Mesendoderm (in vitro differentiated cells): ENCODE data around the gene CDCP2.

Experiments used
- DNase-seq: peaks from one replicate; pipeline ENCODE4 v3.0.0; 2013
- H2AK5ac ChIP-seq: 2 replicates; pipeline ENCODE4 v1.6.1; 2013; ENCODE audit warnings: low read length, inconsistent platforms
- H2BK120ac ChIP-seq: 2 replicates; pipeline ENCODE4 v1.6.1; 2013; ENCODE audit warnings: low read depth, mild to moderate bottlenecking, low read length, moderate library complexity, mixed read lengths
- H2BK15ac ChIP-seq: replicated peaks from 2 replicates; pipeline ENCODE4 v1.6.1; 2013; ENCODE audit warnings: low read depth, mild to moderate bottlenecking, moderate library complexity
- H2BK5ac ChIP-seq: 2 replicates; pipeline ENCODE4 v1.6.1; 2013; ENCODE audit warnings: low read length, inconsistent platforms
- H3K18ac ChIP-seq: 2 replicates; pipeline ENCODE4 v1.6.1; 2013; ENCODE audit warnings: mild to moderate bottlenecking, low read length, mixed read lengths
- H3K23ac ChIP-seq: one replicate; pipeline ENCODE4 v1.6.1; 2013; ENCODE audit warnings: low read length
- H3K27ac ChIP-seq: 2 replicates; pipeline ENCODE4 v1.5.1; 2013; ENCODE audit warnings: low read depth, mild to moderate bottlenecking, inconsistent platforms, low read length, moderate library complexity
- H3K27me3 ChIP-seq: 2 replicates; pipeline ENCODE4 v1.6.1; 2013; ENCODE audit warnings: low read length, control low read depth, mild to moderate bottlenecking, inconsistent platforms; ENCODE audit not compliant: insufficient read depth, poor library complexity
- H3K36me3 ChIP-seq: 2 replicates; pipeline ENCODE4 v1.6.1; 2013; ENCODE audit warnings: low read length, inconsistent platforms; ENCODE audit not compliant: control insufficient read depth, insufficient read depth
- H3K4ac ChIP-seq: one replicate; pipeline ENCODE4 v1.6.1; 2013; ENCODE audit warnings: low read depth, mild to moderate bottlenecking, low read length, moderate library complexity
- H3K4me1 ChIP-seq: 2 replicates; pipeline ENCODE4 v1.6.1; 2013; ENCODE audit warnings: low read depth, low read length, inconsistent platforms; ENCODE audit not compliant: control insufficient read depth
- H3K4me2 ChIP-seq: 2 replicates; pipeline ENCODE4 v1.6.1; 2013; ENCODE audit warnings: low read length
- H3K4me3 ChIP-seq: 2 replicates; pipeline ENCODE4 v1.5.1; 2013; ENCODE audit warnings: mild to moderate bottlenecking, low read length
- H3K56ac ChIP-seq: one replicate; pipeline ENCODE4 v1.6.1; 2013; ENCODE audit warnings: low read length
- H3K79me1 ChIP-seq: 2 replicates; pipeline ENCODE4 v1.6.1; 2013; ENCODE audit warnings: low read length, inconsistent platforms
- H3K79me2 ChIP-seq: 2 replicates; pipeline ENCODE4 v1.6.1; 2013; ENCODE audit warnings: mild to moderate bottlenecking, low read length; ENCODE audit not compliant: control insufficient read depth, insufficient read depth
- H3K9ac ChIP-seq: 2 replicates; pipeline ENCODE4 v1.6.1; 2013; ENCODE audit warnings: low read length, inconsistent platforms
- H4K5ac ChIP-seq: one replicate; pipeline ENCODE4 v1.6.1; 2013; ENCODE audit warnings: low read length
- H4K8ac ChIP-seq: one replicate; pipeline ENCODE4 v1.6.1; 2013; ENCODE audit warnings: low read depth, mild to moderate bottlenecking, control low read depth, low read length, moderate library complexity
- WGBS: extraction: QIAGEN DNeasy Blood & Tissue Kit; methylation state at CpG from one replicate; pipeline ENCODE4 v1.1.7; 2013; ENCODE audit warnings: low lambda C conversion rate, missing lambda C conversion rate; ENCODE audit not compliant: insufficient coverage; ENCODE audit errors: extremely low coverage; 5-methylcytosine and 5-hydroxymethylcytosine counted together

Gene CDCP2

DNA sequence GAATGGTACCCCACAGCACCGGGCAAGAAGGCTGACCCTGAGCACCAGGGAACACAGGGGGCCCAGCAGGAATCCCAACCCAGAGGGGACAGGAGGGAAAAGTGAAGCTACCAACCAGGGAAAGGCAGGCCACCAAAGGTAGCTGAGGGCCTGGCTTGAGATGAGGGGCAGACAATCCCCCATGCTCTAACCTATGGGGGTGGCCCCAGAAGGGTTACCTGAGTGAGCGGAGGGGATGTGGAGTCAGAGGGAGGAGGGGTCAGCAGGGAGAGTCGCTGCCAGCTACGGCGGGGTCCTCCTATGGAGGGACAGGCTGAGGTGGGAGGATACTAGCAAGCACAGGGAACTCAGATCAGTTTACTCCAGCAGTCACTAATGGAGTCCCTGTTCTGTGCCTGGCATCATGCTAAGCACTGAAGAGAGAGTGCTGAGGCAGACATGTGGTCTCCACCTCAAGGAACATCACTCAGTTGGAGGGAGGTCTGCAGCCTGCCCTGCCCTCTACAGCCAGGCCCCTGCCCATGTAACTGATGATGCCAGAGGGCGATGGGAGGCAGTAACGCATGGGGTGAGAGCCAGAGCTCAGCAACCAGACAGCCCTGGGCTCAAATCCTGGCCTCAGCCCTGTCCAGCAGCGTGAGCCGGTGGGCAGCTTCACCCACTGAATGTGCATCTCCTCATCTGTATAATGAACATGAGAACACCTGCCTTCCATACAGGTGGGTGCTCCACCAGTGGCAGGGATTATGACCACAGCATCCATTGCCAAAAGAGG, 25.7 kb upstream of the CDCP2 start:
- H3K4me1 ChIP-seq = no peaks in the 10 kb centered on the region
- H4K8ac ChIP-seq = no peak overlapping the region
- H3K4ac ChIP-seq = no peak overlapping the region
- no peak overlapping the region for H2AK5ac ChIP-seq
- no peak overlapping the region for H2BK15ac ChIP-seq
- H3K4me2 ChIP-seq = no peak overlapping the region
- H3K79me2 ChIP-seq = no peaks in the 10 kb centered on the region
- no peak overlapping the region for H3K18ac ChIP-seq
- H3K9ac ChIP-seq = no peak overlapping the region
- WGBS = no CpG with 5 or more reads among the region's 9 CpGs
- no peak overlapping the region for H3K23ac ChIP-seq
- H3K79me1 ChIP-seq = no peaks in the 10 kb centered on the region
- no peak for DNase-seq
- no peak overlapping the region for H2BK5ac ChIP-seq
- no peak overlapping the region for H3K4me3 ChIP-seq
- no peak overlapping the region for H3K56ac ChIP-seq
- H4K5ac ChIP-seq = no peak overlapping the region
- H2BK120ac ChIP-seq = no peak overlapping the region
- H3K36me3 ChIP-seq = no peaks in the 10 kb centered on the region
- no peak overlapping the region for H3K27ac ChIP-seq
- no peaks in the 10 kb centered on the region for H3K27me3 ChIP-seq

DNA sequence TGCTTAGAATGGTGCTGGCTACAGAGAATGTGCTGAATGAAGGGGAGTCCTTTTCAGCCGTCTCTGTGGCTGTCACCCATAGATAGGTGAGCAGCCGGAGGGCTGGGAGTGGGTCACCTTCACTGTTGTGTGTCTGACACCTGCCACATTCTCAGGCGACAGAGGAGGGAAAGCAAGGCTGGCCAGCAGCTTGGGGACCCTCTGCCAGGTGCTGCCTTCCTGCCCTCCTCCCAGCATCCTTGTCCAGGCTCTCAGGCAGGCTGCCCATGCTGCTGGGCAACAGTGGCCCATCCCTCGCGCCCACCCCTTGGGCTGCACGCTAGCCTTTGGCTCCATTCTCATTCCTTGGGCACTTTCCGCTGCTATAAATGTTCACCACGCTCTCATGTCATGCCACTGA, 24.9 kb upstream of the CDCP2 start:
- Histone ChIP-seq H3K79me2 (no peaks in the 10 kb centered on the region), H4K5ac (no peak overlapping the region), H3K18ac (no peak overlapping the region), H4K8ac (no peak overlapping the region), H2BK5ac (no peak overlapping the region), H3K9ac (no peak overlapping the region), H2AK5ac (no peak overlapping the region), H3K56ac (no peak overlapping the region), H3K27ac (no peak overlapping the region), H3K36me3 (no peaks in the 10 kb centered on the region), H2BK15ac (no peak overlapping the region), H3K4me3 (no peak overlapping the region), H3K23ac (no peak overlapping the region), H2BK120ac (no peak overlapping the region), H3K4me2 (no peak overlapping the region), H3K4ac (no peak overlapping the region), H3K4me1 (no peaks in the 10 kb centered on the region), H3K79me1 (no peaks in the 10 kb centered on the region), H3K27me3 (no peaks in the 10 kb centered on the region)
- WGBS = no CpG with 5 or more reads among the region's 8 CpGs
- DNase-seq = no peak

DNA sequence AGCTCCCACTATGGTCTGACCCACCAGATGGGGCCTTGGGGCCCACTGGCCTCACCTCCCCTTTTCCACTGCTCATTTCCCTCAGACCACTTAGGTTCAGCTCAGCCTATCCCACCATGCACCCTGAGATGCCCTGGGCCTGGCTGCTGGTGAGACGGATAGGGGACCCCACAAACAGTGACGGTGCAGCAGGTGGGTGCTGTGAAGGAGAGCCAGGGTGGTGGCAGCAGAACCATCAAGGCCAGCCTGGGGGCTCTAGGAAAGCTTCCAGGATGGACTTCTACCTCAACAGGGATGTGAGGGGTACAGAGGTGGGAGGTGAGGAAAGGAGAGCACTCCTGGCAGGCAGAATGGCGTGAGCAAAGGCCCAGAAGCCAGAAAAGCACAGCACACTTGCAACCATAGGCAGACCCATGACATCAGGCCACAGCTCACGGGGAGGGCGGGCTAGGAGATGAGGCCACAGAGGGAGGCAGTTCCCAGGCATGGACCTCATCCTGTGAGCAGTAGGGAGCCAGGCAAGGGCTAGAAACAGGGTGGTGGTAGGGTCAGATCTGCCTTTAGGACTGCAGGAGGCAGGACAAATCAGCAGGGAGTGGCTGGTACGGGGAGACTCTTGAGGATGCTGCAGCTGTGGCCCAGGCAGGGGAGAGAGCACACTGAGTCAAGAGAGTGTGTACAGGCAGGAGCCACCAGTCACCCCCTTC, 24.0 kb upstream of the CDCP2 start:
- no peak overlapping the region for H2BK5ac ChIP-seq
- no peak overlapping the region for H2AK5ac ChIP-seq
- H3K27me3 ChIP-seq = no peaks in the 10 kb centered on the region
- no peak overlapping the region for H4K8ac ChIP-seq
- no peak overlapping the region for H3K4ac ChIP-seq
- no peak overlapping the region for H3K27ac ChIP-seq
- no peaks in the 10 kb centered on the region for H3K36me3 ChIP-seq
- H3K79me2 ChIP-seq = no peaks in the 10 kb centered on the region
- no CpG with 5 or more reads among the region's 6 CpGs for WGBS
- H3K56ac ChIP-seq = no peak overlapping the region
- no peak for DNase-seq
- H3K79me1 ChIP-seq = no peaks in the 10 kb centered on the region
- H4K5ac ChIP-seq = no peak overlapping the region
- no peak overlapping the region for H2BK120ac ChIP-seq
- no peak overlapping the region for H2BK15ac ChIP-seq
- no peak overlapping the region for H3K9ac ChIP-seq
- no peak overlapping the region for H3K4me2 ChIP-seq
- H3K4me3 ChIP-seq = no peak overlapping the region
- no peak overlapping the region for H3K18ac ChIP-seq
- H3K23ac ChIP-seq = no peak overlapping the region
- H3K4me1 ChIP-seq = no peaks in the 10 kb centered on the region

DNA sequence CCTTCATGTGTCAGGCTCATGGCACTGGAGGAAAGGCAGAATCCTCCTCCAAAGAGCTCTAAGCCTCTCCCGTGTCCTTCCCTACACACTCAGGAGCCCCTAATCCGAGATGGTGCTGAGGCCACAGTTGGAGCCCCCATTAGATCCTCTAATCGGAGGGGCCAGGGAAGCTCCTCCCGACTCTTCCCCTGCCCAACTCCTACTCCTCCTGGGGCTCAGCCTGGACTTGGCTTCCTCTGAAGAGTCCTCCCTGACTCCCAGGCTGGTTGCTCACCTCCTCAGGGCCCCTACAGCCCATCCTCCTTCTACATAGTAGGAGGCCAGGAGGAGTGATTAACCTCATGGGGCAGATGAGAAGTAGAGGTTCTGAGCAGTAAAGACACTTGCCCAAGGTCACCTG, 21.3 kb upstream of the CDCP2 start:
- Histone ChIP-seq H3K23ac (no peak overlapping the region), H2BK5ac (no peak overlapping the region), H3K4ac (no peak overlapping the region), H3K56ac (no peak overlapping the region), H4K5ac (no peak overlapping the region), H3K4me3 (no peak overlapping the region), H2BK120ac (no peak overlapping the region), H3K36me3 (no peaks in the 10 kb centered on the region), H3K27me3 (no peaks in the 10 kb centered on the region), H4K8ac (no peak overlapping the region), H3K79me2 (no peaks in the 10 kb centered on the region), H2AK5ac (no peak overlapping the region), H2BK15ac (no peak overlapping the region), H3K27ac (no peak overlapping the region), H3K4me2 (no peak overlapping the region), H3K9ac (no peak overlapping the region), H3K79me1 (no peaks in the 10 kb centered on the region), H3K4me1 (no peaks in the 10 kb centered on the region), H3K18ac (no peak overlapping the region)
- DNase-seq = no peak
- WGBS = no CpG with 5 or more reads among the region's 4 CpGs

DNA sequence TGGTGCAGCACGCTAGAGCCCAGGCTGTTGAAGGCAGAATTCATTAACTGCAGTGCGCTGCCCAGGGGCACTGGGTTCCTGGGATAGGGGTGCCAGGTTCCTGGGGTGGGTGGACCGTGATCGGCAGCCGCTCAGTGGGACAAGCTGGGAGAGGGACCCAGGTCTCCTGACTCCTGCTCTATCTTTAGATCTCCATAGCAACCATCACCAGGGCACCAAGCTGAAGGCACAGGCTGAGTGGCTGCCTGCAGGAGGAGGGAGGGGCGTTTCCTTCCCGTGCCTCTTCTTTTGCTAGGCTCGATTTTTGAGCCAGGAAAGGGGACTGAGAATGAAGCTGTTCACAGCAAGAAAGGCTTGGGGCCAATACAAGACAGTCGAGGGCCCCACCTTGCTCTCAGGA, 20.9 kb upstream of the CDCP2 start:
- no peak overlapping the region for H3K18ac ChIP-seq
- no peaks in the 10 kb centered on the region for H3K79me2 ChIP-seq
- no peak overlapping the region for H3K4me2 ChIP-seq
- H3K56ac ChIP-seq = no peak overlapping the region
- H2BK15ac ChIP-seq = no peak overlapping the region
- H3K79me1 ChIP-seq = no peaks in the 10 kb centered on the region
- H2AK5ac ChIP-seq = no peak overlapping the region
- no peaks in the 10 kb centered on the region for H3K27me3 ChIP-seq
- DNase-seq = no peak
- no peaks in the 10 kb centered on the region for H3K36me3 ChIP-seq
- H3K4ac ChIP-seq = no peak overlapping the region
- no peaks in the 10 kb centered on the region for H3K4me1 ChIP-seq
- H3K23ac ChIP-seq = no peak overlapping the region
- no CpG with 5 or more reads among the region's 9 CpGs for WGBS
- no peak overlapping the region for H2BK5ac ChIP-seq
- H4K8ac ChIP-seq = no peak overlapping the region
- H3K27ac ChIP-seq = no peak overlapping the region
- H2BK120ac ChIP-seq = no peak overlapping the region
- H4K5ac ChIP-seq = no peak overlapping the region
- H3K9ac ChIP-seq = no peak overlapping the region
- no peak overlapping the region for H3K4me3 ChIP-seq
